Neural progenitor cell (in vitro differentiated cells): ENCODE data around the gene CDCP1. TPM values are rescaled to one million over a fixed set of nuclear protein-coding genes. Genes with fewer than 3 reads are reported as not detected.

Experiments
- DNase-seq: peaks from one replicate; pipeline ENCODE4 v3.0.0-alpha.2; 2016; ENCODE audit warnings: low spot score
- H2AFZ ChIP-seq: fragments of 200-600 bp; sonication (generic); replicated peaks from 2 replicates; pipeline ENCODE4 v1.6.1; 2016; ENCODE audit warnings: antibody characterized with exemption
- H3F3A ChIP-seq: fragments of 200-600 bp; sonication (generic); 2 replicates; pipeline ENCODE4 v1.6.1; 2016; ENCODE audit warnings: antibody characterized with exemption, low read depth
- H3K27ac ChIP-seq: fragments of 200-600 bp; sonication (generic); 2 replicates; pipeline ENCODE4 v1.5.1; 2016; ENCODE audit warnings: mild to moderate bottlenecking
- H3K27me3 ChIP-seq: fragments of 200-600 bp; sonication (generic); 2 replicates; pipeline ENCODE4 v1.6.1; 2016; ENCODE audit warnings: mild to moderate bottlenecking, moderate library complexity
- H3K36me3 ChIP-seq: fragments of 200-600 bp; sonication (generic); 2 replicates; pipeline ENCODE4 v1.5.1; 2016
- H3K4me1 ChIP-seq: fragments of 200-600 bp; sonication (generic); 2 replicates; pipeline ENCODE4 v1.6.1; 2016; ENCODE audit warnings: mixed run types
- H3K4me2 ChIP-seq: fragments of 200-600 bp; sonication (generic); 2 replicates; pipeline ENCODE4 v1.6.1; 2016
- H3K4me3 ChIP-seq: fragments of 200-600 bp; sonication (generic); 2 replicates; pipeline ENCODE4 v1.5.1; 2016
- H3K79me2 ChIP-seq: fragments of 200-600 bp; sonication (generic); 2 replicates; pipeline ENCODE4 v1.6.1; 2016; ENCODE audit warnings: low read depth
- H3K9ac ChIP-seq: fragments of 200-600 bp; sonication (generic); 2 replicates; pipeline ENCODE4 v1.6.1; 2016
- H3K9me3 ChIP-seq: fragments of 200-600 bp; sonication (generic); 2 replicates; pipeline ENCODE4 v1.5.1; 2016; ENCODE audit warnings: low read depth
- H4K20me1 ChIP-seq: fragments of 200-600 bp; sonication (generic); 2 replicates; pipeline ENCODE4 v1.6.1; 2016; ENCODE audit warnings: low read depth
- H3K27ac Mint-ChIP-seq: 3 replicates; pipeline ENCODE4 v1.8.0; 2021; ENCODE audit warnings: mixed read lengths
- H3K27me3 Mint-ChIP-seq: 2 replicates; pipeline ENCODE4 v1.8.0; 2022; ENCODE audit warnings: low read depth, mild to moderate bottlenecking, inconsistent platforms, moderate library complexity, mixed read lengths; ENCODE audit not compliant: insufficient read depth
- H3K36me3 Mint-ChIP-seq: 3 replicates; pipeline ENCODE4 v1.8.0; 2021; ENCODE audit warnings: mixed read lengths
- H3K4me1 Mint-ChIP-seq: 3 replicates; pipeline ENCODE4 v1.8.0; 2021; ENCODE audit warnings: mixed read lengths
- H3K4me3 Mint-ChIP-seq: 3 replicates; pipeline ENCODE4 v1.8.0; 2021; ENCODE audit warnings: mild to moderate bottlenecking, moderate library complexity, mixed read lengths
- H3K9me3 Mint-ChIP-seq: 3 replicates; pipeline ENCODE4 v1.8.0; 2020; ENCODE audit warnings: mixed read lengths
- EZH2 ChIP-seq: fragments of 200-600 bp; sonication (generic); IDR thresholded peaks from 2 replicates; pipeline ENCODE4 v1.6.1; 2017; ENCODE audit warnings: antibody characterized with exemption, mild to moderate bottlenecking, moderate library complexity
- EZH2phosphoT487 ChIP-seq: fragments of 200-600 bp; sonication (generic); IDR thresholded peaks from 2 replicates; pipeline ENCODE4 v1.6.1; 2017; ENCODE audit warnings: antibody characterized with exemption
- total RNA-seq: library from RNA; depleted of rRNA; stranded (reverse); fragments of >200 nt; gene quantifications from 2 replicates; pipeline ENCODE4 v1.2.3, GENCODE V29; 2015; ENCODE audit warnings: low replicate concordance
- TF ChIP-seq, protein P1 (sequence below): fragments of 200-600 bp; sonication (generic); IDR thresholded peaks from 2 replicates; pipeline ENCODE4 v1.5.1; 2017; ENCODE audit warnings: antibody characterized with exemption, mild to moderate bottlenecking

Gene CDCP1
- total RNA-seq, 1 donor from 2014 or later = 0.24 TPM

- H3K9ac ChIP-seq = no peak overlapping the region
- Mint-ChIP-seq H3K27ac (no peak overlapping the region), H3K27me3 (peaks cover 4% of the 10 kb centered on the region), H3K36me3 (no peaks in the 10 kb centered on the region), H3K9me3 (no peaks in the 10 kb centered on the region), H3K4me3 (no peak overlapping the region), H3K4me1 (no peaks in the 10 kb centered on the region)
- no peak overlapping the region for H3K4me2 ChIP-seq
- no peaks in the 10 kb centered on the region for H3K27me3 ChIP-seq
- no peak overlapping the region for H3K27ac ChIP-seq
- no peaks in the 10 kb centered on the region for H4K20me1 ChIP-seq
- TF ChIP-seq EZH2 = no peak
- TF ChIP-seq, protein P1, sequence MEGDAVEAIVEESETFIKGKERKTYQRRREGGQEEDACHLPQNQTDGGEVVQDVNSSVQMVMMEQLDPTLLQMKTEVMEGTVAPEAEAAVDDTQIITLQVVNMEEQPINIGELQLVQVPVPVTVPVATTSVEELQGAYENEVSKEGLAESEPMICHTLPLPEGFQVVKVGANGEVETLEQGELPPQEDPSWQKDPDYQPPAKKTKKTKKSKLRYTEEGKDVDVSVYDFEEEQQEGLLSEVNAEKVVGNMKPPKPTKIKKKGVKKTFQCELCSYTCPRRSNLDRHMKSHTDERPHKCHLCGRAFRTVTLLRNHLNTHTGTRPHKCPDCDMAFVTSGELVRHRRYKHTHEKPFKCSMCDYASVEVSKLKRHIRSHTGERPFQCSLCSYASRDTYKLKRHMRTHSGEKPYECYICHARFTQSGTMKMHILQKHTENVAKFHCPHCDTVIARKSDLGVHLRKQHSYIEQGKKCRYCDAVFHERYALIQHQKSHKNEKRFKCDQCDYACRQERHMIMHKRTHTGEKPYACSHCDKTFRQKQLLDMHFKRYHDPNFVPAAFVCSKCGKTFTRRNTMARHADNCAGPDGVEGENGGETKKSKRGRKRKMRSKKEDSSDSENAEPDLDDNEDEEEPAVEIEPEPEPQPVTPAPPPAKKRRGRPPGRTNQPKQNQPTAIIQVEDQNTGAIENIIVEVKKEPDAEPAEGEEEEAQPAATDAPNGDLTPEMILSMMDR = no peak
- H3K4me1 ChIP-seq = no peaks in the 10 kb centered on the region
- no peaks in the 10 kb centered on the region for H3F3A ChIP-seq
- H3K4me3 ChIP-seq = no peak overlapping the region
- no peaks in the 10 kb centered on the region for H3K9me3 ChIP-seq
- peak; percentile 29 for DNase-seq
- H2AFZ ChIP-seq = no peak overlapping the region
- H3K36me3 ChIP-seq = no peaks in the 10 kb centered on the region
- H3K79me2 ChIP-seq = no peaks in the 10 kb centered on the region
Measured at GRCh38 chr3:45123581-45124269, 22.5 kb downstream of the CDCP1 start.

DNA sequence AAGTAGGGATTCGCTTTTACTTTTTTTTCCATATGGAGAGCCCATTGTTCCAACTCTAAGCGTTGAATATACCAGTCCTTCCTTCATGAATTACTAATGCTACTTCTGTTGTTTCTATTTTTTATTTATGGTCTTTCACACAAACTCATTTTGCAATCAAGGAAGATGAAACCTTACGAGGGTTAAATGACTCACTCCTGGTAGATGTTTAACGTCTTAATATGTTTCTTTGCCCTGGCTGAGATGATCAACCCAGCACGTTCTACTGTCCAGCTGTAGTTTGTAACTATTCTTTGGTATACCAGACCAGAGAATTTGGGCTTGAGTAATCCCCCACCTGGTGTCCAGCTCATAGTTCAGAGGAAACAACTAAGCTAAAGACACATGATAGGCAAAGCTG, 23.1 kb downstream of the CDCP1 start:
- Histone ChIP-seq H3K36me3 (no peaks in the 10 kb centered on the region), H3K4me1 (no peaks in the 10 kb centered on the region), H3K4me2 (no peak overlapping the region), H3K27ac (no peak overlapping the region), H3K9me3 (no peaks in the 10 kb centered on the region), H3F3A (no peaks in the 10 kb centered on the region), H4K20me1 (no peaks in the 10 kb centered on the region), H3K79me2 (no peaks in the 10 kb centered on the region), H3K4me3 (no peak overlapping the region), H2AFZ (no peak overlapping the region), H3K27me3 (no peaks in the 10 kb centered on the region), H3K9ac (no peak overlapping the region)
- Mint-ChIP-seq H3K4me1 (no peaks in the 10 kb centered on the region), H3K4me3 (no peak overlapping the region), H3K36me3 (no peaks in the 10 kb centered on the region), H3K27me3 (peaks cover 4% of the 10 kb centered on the region), H3K9me3 (no peaks in the 10 kb centered on the region), H3K27ac (no peak overlapping the region)
- DNase-seq = no peak
- no peak for TF ChIP-seq EZH2
- TF ChIP-seq, protein P1 = no peak
- TF ChIP-seq EZH2phosphoT487 = no peak

GRCh38 chr3:45120359-45121158, 25.6 kb downstream of the CDCP1 start:
- no peaks in the 10 kb centered on the region for H3K9me3 Mint-ChIP-seq
- TF ChIP-seq, protein P1 = no peak
- no peak for TF ChIP-seq EZH2phosphoT487
- Histone ChIP-seq H3K4me1 (no peaks in the 10 kb centered on the region), H3K79me2 (no peaks in the 10 kb centered on the region), H3K4me3 (no peak overlapping the region), H3K27me3 (no peaks in the 10 kb centered on the region), H3F3A (no peaks in the 10 kb centered on the region), H4K20me1 (no peaks in the 10 kb centered on the region), H2AFZ (no peak overlapping the region), H3K4me2 (no peak overlapping the region), H3K9ac (no peak overlapping the region), H3K27ac (no peak overlapping the region), H3K36me3 (no peaks in the 10 kb centered on the region), H3K9me3 (no peaks in the 10 kb centered on the region)
- H3K36me3 Mint-ChIP-seq = no peaks in the 10 kb centered on the region
- no peaks in the 10 kb centered on the region for H3K4me1 Mint-ChIP-seq
- no peak for DNase-seq
- H3K27ac Mint-ChIP-seq = no peak overlapping the region
- peaks cover 4% of the 10 kb centered on the region for H3K27me3 Mint-ChIP-seq
- no peak overlapping the region for H3K4me3 Mint-ChIP-seq
